HG03066 (cell line): Measurements from ENCODE around the gene OR52N4.
"Not testable (repeated sequence)": the region's sequence is repeated elsewhere in the genome, so short reads cannot be mapped to it uniquely, and the experiment has no call there.

ENCODE experiments used
- ATAC-seq: cut with Tn5 transposase; IDR thresholded peaks from one replicate; pipeline ENCODE4 v1.9.1; 2021; ENCODE audit warnings: low read depth; ENCODE audit not compliant: unreplicated experiment

Gene OR52N4

GRCh38 chr11:5753943-5754342 is at the start of gene OR52N4:
Gene OR52N4, plus strand, starts transcription at chr11:5754243. Its CDS starts 498 bp downstream, at chr11:5754741.
- ATAC-seq: no peak

DNA sequence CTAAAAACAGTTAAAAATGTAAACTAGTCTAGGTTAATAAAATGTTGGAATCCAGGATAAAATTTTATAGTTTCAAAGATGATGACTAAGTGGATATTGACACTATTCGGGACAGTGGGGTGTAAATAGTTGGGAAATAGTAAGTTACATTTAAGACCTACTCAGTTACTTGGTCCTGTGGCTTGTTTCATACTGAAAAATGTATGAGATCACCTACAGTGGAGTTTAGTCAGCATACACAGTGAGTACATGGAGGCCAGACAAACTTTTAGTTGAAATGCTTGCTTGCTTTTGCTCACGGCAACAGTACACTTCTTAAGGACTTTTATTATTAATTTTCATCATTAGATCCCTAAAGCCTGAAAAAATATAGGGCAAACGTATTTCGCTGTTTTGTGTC is 48.4 kb upstream of the OR52N4 start:
- no peak for ATAC-seq

DNA sequence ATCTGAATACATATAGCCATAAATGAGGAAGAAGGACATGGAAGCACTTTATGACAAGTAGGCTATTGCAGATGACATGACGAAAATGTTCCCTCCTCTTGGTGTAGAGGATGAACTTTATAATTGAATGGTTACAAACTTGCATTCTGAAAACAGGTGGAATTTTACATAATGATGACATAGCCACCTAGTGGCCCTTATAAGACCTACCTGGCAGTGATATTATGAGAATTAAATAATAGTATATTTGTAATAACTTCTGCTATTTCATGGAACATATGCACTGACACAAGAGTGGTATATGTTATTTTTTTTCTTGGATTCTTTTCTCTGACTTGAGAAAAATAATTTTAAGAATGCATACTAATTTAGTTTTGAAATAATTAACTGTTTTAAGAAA is 41.5 kb upstream of the OR52N4 start:
- no peak for ATAC-seq

GRCh38 chr11:5713695-5714094 is 40.3 kb upstream of the OR52N4 start:
- no peak for ATAC-seq

DNA sequence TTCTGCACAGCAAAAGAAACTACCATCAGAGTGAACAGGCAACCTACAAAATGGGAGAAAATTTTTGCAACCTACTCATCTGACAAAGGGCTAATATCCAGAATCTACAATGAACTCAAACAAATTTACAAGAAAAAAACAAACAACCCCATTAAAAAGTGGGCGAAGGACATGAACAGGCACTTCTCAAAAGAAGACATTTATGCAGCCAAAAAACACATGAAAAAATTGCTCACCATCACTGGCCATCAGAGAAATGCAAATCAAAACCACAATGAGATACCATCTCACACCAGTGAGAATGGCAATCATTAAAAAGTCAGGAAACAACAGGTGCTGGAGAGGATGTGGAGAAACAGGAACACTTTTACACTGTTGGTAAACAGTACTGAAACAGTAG is 37.5 kb upstream of the OR52N4 start:
- not testable (repeated sequence) for ATAC-seq

- no peak for ATAC-seq
These were observed 34.1 kb upstream of the OR52N4 start for GRCh38 chr11:5719703-5720495.

DNA sequence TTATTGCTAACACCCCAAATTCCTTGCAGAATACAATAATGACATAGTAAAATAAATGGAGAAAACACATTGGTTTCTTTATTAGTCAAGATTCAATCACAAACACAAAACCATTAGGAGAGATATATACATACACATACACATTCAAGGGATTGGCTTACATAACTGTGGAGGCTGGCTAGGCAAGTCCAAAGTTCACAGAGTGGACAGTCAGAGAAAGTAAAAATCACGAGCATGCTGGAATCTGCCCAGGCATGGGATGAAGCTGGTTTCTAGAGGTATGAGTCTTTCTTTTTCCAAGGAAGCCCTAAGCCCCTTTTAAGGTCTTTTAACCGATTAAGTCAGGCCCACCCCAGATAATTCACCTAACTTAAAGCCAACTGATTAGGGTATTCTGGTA is 31.4 kb upstream of the OR52N4 start:
- ATAC-seq: no peak

DNA sequence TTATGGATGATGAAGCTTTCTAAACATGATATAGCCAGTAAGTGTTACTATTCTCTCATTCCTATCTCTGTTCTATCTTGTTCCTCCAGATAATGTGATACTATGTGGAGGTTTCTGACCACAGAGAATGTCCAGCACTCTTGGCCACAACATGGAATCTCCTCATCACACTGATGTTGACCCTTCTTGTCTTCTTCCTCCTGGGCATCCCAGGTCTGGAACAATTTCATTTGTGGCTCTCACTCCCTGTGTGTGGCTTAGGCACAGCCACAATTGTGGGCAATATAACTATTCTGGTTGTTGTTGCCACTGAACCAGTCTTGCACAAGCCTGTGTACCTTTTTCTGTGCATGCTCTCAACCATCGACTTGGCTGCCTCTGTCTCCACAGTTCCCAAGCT is 27.7 kb upstream of the OR52N4 start:
- no peak for ATAC-seq

DNA sequence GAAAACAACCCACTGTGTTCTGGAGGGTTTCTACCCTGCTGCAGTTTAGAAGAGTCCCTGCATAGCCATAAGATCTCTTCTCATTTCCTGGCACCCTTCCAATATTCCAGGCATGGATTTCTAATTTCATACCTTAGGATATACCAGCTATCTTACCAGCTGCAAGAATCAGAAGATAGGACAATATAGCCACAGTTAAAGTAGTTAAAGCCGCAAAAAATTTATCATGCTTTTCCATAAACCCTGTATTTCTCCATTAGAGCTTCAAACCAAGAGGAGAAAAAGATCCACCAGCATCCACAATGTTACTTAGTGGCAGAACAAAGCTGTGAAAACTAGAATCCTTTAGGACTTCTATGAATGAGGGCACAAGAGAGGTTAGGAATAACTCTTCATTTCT is 26.4 kb upstream of the OR52N4 start:
- no peak for ATAC-seq

DNA sequence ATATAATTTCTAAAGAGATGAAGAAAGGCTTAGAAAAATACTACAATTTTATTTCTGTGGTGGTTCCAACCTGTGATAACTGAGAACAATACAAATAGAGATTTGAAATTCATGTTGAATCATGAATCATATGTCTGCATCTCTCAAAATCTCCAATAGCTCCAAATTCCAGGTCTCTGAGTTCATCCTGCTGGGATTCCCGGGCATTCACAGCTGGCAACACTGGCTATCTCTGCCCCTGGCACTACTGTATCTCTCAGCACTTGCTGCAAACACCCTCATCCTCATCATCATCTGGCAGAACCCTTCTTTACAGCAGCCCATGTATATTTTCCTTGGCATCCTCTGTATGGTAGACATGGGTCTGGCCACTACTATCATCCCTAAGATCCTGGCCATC is 17.6 kb upstream of the OR52N4 start, which contains the start of gene OR56B1:
Gene OR56B1, plus strand, starts transcription at position 53 of the 400 bp plus-strand sequence. Its CDS starts 69 bp downstream, at position 122.
- no peak for ATAC-seq

DNA sequence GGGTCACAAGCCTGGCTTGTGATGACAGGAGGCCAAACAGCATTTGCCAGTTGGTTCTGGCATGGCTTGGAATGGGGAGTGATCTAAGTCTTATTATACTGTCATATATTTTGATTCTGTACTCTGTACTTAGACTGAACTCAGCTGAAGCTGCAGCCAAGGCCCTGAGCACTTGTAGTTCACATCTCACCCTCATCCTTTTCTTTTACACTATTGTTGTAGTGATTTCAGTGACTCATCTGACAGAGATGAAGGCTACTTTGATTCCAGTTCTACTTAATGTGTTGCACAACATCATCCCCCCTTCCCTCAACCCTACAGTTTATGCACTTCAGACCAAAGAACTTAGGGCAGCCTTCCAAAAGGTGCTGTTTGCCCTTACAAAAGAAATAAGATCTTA is 17.0 kb upstream of the OR52N4 start:
- ATAC-seq: no peak

GRCh38 chr11:5737670-5738392 is 16.2 kb upstream of the OR52N4 start:
- ATAC-seq: no peak

GRCh38 chr11:5738431-5738830 is 15.6 kb upstream of the OR52N4 start:
- no peak for ATAC-seq

DNA sequence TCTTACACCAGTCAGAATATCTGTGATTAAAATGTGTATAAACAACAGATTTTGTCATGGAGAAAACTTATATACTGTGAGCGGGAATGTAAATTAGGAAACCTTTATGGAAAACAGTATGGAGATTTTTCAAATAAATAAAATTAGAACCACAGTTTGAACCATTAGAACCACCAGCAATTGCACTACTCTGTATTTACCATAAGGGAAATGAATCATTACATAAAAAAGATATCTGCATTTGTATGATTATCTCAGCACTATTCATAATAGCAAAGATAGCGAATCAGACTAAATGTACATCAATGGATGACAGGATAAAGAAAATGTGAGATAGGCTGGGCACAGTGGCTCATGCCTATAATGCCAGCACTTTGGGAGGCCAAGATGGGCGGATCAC is 7.4 kb upstream of the OR52N4 start:
- ATAC-seq: no peak

DNA sequence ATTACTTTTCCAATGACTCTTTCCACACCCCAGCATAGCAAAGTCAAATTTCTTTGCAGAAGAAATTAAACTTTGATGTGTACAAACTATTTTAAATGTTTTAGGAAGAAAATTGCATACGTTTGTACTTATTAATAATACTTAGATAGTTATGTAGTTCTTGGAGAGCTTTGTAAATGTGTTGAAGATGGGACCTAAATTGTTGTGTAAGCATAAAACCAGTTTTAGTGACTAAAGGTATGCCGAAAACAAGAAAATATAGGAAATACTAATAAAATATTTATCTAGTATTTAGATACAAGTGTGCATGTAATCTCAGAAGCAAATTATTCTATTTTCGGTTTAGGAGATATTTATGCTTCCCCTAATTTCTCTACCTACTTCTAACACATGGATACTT is 4.2 kb upstream of the OR52N4 start:
- no peak for ATAC-seq

GRCh38 chr11:5767056-5767455 is 13.0 kb downstream of the OR52N4 start:
- no peak for ATAC-seq

GRCh38 chr11:5783255-5783654 is 29.2 kb downstream of the OR52N4 start, which contains the start of gene OR52N5:
Gene OR52N5, minus strand, starts transcription at chr11:5783355. Its CDS starts 4,721 bp downstream, at chr11:5778634.
- ATAC-seq: no peak

DNA sequence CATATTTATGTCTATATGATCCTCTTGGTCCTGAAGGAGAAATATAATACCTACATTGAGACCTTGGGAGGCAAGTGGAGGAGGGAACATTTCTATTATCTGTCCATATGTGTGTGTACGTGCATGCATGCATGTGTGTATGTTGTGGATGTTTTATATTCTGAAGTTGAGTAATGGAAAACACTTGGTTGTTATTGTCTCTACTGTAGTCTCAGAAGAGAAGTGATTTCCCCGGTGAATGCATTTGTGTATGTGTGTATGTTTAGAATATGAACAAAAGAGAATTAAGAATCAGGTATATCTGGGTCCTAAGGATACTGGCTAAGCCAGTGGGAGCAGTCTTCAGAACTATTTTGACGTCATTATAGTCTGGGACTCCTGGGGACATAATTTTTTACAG is 37.1 kb downstream of the OR52N4 start, which contains the start of gene OR52N1:
Gene OR52N1, minus strand, starts transcription at position 101 of the 400 bp plus-strand sequence. CDS start 2,449 bp downstream, outside the sequence.
- ATAC-seq: no peak

DNA sequence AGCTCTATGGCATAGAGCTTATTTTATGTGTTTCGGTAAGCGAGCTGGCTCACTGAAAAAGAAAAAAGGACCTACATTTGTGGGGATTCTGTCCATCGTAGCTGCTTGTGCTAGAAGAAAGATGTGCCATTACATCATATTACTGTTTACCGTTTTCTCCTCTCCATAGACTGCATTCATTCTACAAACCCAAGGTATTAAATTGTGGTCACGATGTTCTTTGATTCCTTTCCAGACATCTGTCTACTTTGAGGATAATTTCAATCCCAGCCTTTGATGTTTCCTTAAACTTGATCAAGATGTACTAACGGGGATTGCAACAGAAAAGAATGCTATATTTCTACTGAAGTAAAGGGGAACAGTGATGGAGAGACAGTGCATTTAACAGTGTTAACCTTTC is 42.5 kb downstream of the OR52N4 start:
- ATAC-seq: no peak

DNA sequence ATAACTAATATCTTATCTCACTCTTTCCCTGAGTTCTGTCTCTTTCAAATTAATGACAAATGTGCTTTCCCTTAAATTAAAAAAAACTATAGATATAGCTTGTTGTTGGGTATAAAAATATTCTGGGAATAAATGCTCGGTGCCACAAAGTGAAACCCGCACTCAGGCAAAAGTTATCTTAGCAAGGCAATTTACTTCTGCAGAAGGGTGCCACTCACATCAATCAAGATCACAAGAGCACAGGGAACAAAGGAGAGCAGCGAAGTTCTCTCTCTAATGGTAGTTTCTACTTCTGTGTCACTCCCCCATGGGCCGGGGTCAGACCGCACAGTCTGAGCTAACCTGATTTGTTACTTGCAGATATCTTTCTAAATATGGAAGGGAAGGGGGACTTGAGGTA is 49.9 kb downstream of the OR52N4 start:
- ATAC-seq: no peak
